ENCODE results near the gene ERP27. TPM values are rescaled to one million over a fixed set of nuclear protein-coding genes. Genes with fewer than 3 reads are reported as not detected.

Gene ERP27
- total RNA-seq, 3 donors from 2014 or later, result 0.96 to 8.5 (median 7.8) TPM

GRCh38 chr12:14958361-14959125 is 20.2 kb upstream of the ERP27 start:
- no peaks in the 10 kb centered on the region for H3K27me3 ChIP-seq
- TF ChIP-seq, protein P1, sequence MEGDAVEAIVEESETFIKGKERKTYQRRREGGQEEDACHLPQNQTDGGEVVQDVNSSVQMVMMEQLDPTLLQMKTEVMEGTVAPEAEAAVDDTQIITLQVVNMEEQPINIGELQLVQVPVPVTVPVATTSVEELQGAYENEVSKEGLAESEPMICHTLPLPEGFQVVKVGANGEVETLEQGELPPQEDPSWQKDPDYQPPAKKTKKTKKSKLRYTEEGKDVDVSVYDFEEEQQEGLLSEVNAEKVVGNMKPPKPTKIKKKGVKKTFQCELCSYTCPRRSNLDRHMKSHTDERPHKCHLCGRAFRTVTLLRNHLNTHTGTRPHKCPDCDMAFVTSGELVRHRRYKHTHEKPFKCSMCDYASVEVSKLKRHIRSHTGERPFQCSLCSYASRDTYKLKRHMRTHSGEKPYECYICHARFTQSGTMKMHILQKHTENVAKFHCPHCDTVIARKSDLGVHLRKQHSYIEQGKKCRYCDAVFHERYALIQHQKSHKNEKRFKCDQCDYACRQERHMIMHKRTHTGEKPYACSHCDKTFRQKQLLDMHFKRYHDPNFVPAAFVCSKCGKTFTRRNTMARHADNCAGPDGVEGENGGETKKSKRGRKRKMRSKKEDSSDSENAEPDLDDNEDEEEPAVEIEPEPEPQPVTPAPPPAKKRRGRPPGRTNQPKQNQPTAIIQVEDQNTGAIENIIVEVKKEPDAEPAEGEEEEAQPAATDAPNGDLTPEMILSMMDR (IDR thresholded peaks at IDR 0.05), result no peak
- TF ChIP-seq POLR2AphosphoS5 (IDR thresholded peaks at IDR 0.05), result no peak
- no peaks in the 10 kb centered on the region for H3K4me1 ChIP-seq
- intact Hi-C loops (cut with DNase I; ENCODE audit: low total_unique reads), result no loop called here
- H3K27ac ChIP-seq, result peak overlapping the region; percentile 69 to 86
- H3K36me3 ChIP-seq, result no peaks in the 10 kb centered on the region
- peak overlapping the region in 2 of 3 donors; percentile 2 to 61 for H3K4me3 ChIP-seq
- DNase-seq (ENCODE audit: low spot score in 2 of 2), result no peak
- no peaks in the 10 kb centered on the region for H3K9me3 ChIP-seq

DNA sequence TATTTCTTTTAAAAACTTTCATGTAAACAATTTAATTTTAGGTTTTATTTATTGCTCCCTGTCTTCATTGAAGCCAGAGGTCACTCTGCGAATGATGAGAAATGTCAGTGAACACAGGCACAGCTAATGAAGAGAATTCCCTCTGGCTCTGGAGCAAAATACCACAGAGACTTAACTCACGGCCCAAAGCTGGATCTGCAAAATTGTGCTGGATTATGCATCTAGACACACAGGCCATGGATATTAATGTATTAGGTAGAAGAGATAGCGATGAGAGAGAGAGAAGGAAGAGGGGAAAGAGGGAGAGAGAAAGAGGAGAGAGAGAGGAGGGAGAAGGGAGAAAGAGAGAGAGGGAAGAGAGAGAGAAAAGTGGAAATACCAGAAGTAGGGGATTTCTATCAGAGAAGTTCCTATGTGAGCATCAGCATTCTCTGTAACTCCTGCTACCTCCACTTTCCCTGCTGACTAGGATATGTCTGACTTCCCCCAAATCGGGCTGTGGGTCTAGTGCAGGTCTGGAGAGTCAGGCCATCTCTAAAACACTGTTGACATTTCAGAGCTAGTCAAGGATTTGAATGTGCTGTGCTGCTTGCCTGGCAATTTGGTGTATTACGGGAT is 19.3 kb upstream of the ERP27 start:
- Histone ChIP-seq H3K4me3 (peak overlapping the region in 2 of 3 donors; percentile 2 to 18), H3K9me3 (no peaks in the 10 kb centered on the region), H3K27me3 (no peaks in the 10 kb centered on the region), H3K4me1 (no peaks in the 10 kb centered on the region), H3K36me3 (no peaks in the 10 kb centered on the region), H3K27ac (peak overlapping the region; percentile 63 to 69)
- intact Hi-C loops (cut with DNase I; ENCODE audit: low total_unique reads), result no loop called here
- TF ChIP-seq, protein P1 (IDR thresholded peaks at IDR 0.05), result no peak
- TF ChIP-seq POLR2A (IDR thresholded peaks at IDR 0.05) (no peak), POLR2AphosphoS5 (IDR thresholded peaks at IDR 0.05) (no peak)
- DNase-seq (ENCODE audit: low spot score in 2 of 2), result no peak

GRCh38 chr12:14956905-14957304 is 18.6 kb upstream of the ERP27 start:
- intact Hi-C loops (cut with DNase I; ENCODE audit: low total_unique reads), result no loop called here
- no peak for DNase-seq (ENCODE audit: low spot score in 2 of 2)
- H3K27me3 ChIP-seq, result no peaks in the 10 kb centered on the region
- TF ChIP-seq POLR2A (IDR thresholded peaks at IDR 0.05) (no peak), POLR2AphosphoS5 (IDR thresholded peaks at IDR 0.05) (no peak)
- TF ChIP-seq, protein P1 (IDR thresholded peaks at IDR 0.05), result no peak
- H3K4me1 ChIP-seq, result peaks cover 0 to 2% of the 10 kb centered on the region in 2 donors
- no peak overlapping the region for H3K4me3 ChIP-seq
- H3K9me3 ChIP-seq, result no peaks in the 10 kb centered on the region
- H3K36me3 ChIP-seq, result no peaks in the 10 kb centered on the region
- peak overlapping the region; percentile 63 to 69 for H3K27ac ChIP-seq

- no peaks in the 10 kb centered on the region for H3K27me3 ChIP-seq
- no peaks in the 10 kb centered on the region for H3K36me3 ChIP-seq
- no peak for DNase-seq (ENCODE audit: low spot score in 2 of 2)
- peaks cover 0 to 4% of the 10 kb centered on the region in 2 donors for H3K4me1 ChIP-seq
- no peaks in the 10 kb centered on the region for H3K9me3 ChIP-seq
- intact Hi-C loops (cut with DNase I; ENCODE audit: low total_unique reads), result no loop called here
- peak overlapping the region; percentile 30 to 69 for H3K27ac ChIP-seq
- TF ChIP-seq POLR2AphosphoS5 (IDR thresholded peaks at IDR 0.05) (no peak), POLR2A (IDR thresholded peaks at IDR 0.05) (no peak)
- TF ChIP-seq, protein P1 (IDR thresholded peaks at IDR 0.05), result no peak
- no peak overlapping the region for H3K4me3 ChIP-seq
These were observed 17.9 kb upstream of the ERP27 start for GRCh38 chr12:14956024-14956891.
